ENCODE measurements around the gene RNASE4. TPM values are rescaled to one million over a fixed set of nuclear protein-coding genes. Genes with fewer than 3 reads are reported as not detected.

RNASE4 gene
- total and polyA plus RNA-seq, 2 donors (not counting 3 experiments of a cell fraction or from before 2014, with no cell fraction given) = 6.9 to 27.4 TPM

- Histone ChIP-seq H3K9me1 (replicated peaks; ENCODE audit: control insufficient read depth, extremely low read depth, insufficient read depth, low read length) (no peaks in the 10 kb centered on the region), H3K9me3 (replicated peaks; ENCODE audit: control insufficient read depth, insufficient read depth, low read length) (no peaks in the 10 kb centered on the region), H3K9ac (replicated peaks; ENCODE audit: extremely low read depth, insufficient read depth, low read length) (no peak overlapping the region), H3K4me3 (replicated peaks in 1 of 3; ENCODE audit: insufficient read depth in 1 of 3, low read depth in 1 of 3, low read length in 3 of 3) (no peak overlapping the region), H3K4me2 (ENCODE audit: insufficient read depth, low read length) (no peak overlapping the region), H3K36me3 (ENCODE audit: control insufficient read depth in 2 of 2, extremely low read depth in 1 of 2, insufficient read depth in 2 of 2, low read length in 2 of 2) (no peaks in the 10 kb centered on the region), H3K79me2 (ENCODE audit: control insufficient read depth, insufficient read depth, low read length) (no peaks in the 10 kb centered on the region), H3K4me1 (ENCODE audit: control insufficient read depth, extremely low read depth, insufficient read depth, low read length) (peaks cover 3% of the 10 kb centered on the region), H3K27ac (ENCODE audit: insufficient read depth, low read depth, low read length) (no peak overlapping the region), H4K20me1 (replicated peaks; ENCODE audit: control insufficient read depth, extremely low read depth, insufficient read depth, low read length) (no peaks in the 10 kb centered on the region), H3K27me3 (ENCODE audit: control insufficient read depth in 2 of 2, insufficient read depth in 2 of 2, low read length in 2 of 2) (peaks cover 4 to 8% of the 10 kb centered on the region in 2 experiments), H2AFZ (ENCODE audit: low read depth, low read length) (no peak overlapping the region)
- dilution Hi-C loops (cut with MboI; ENCODE audit: extremely low pct_ligation_motif_present, low sequenced_read_pairs) (no loop called here), intact Hi-C loops (cut with micrococcal nuclease) (no loop called here)
- BruUV-seq (replicated peaks) = no TSS peak
- CTCF ChIA-PET = no interaction called here
- FAIRE-seq = no peak
- TF ChIP-seq GATA2 (IDR thresholded peaks at IDR 0.05; ENCODE audit: insufficient read depth, insufficient read length, low read depth, low read length) (no peak), MAX (IDR thresholded peaks at IDR 0.05; ENCODE audit: insufficient read depth, insufficient read length) (no peak), POLR2AphosphoS5 (IDR thresholded peaks at IDR 0.05; ENCODE audit: insufficient read depth, low read depth, low read length) (no peak), CTCF (IDR thresholded peaks at IDR 0.05; ENCODE audit: extremely low read depth in 1 of 2, insufficient read depth in 1 of 2, low read depth in 1 of 2, low read length in 2 of 2) (no peak), POLR2A (IDR thresholded peaks at IDR 0.05; ENCODE audit: low read depth, low read length) (no peak), FOS (IDR thresholded peaks at IDR 0.05; ENCODE audit: borderline replicate concordance, insufficient read depth, low read length) (no peak), MYC (IDR thresholded peaks at IDR 0.05; ENCODE audit: low read depth, low read length) (no peak), JUN (IDR thresholded peaks at IDR 0.05; ENCODE audit: borderline replicate concordance, insufficient read depth, insufficient read length, low read depth) (no peak), EZH2 (IDR thresholded peaks at IDR 0.05; ENCODE audit: borderline replicate concordance, low read depth, low read length, severe bottlenecking) (no peak)
- POLR2A ChIA-PET = no interaction called here
- no peak for DNase-seq (ENCODE audit: low read depth, low spot score)
Measured at GRCh38 chr14:20667957-20668356, 16.4 kb upstream of the RNASE4 start.
